ENCODE results near the gene PAX7. TPM values are rescaled to one million over a fixed set of nuclear protein-coding genes. Genes with fewer than 3 reads are reported as not detected.

PAX7 gene
- polyA plus RNA-seq, 1 of the 3 experiments (the other 2 are of a cell fraction), result not detected

- no peaks in the 10 kb centered on the region for H3K36me3 ChIP-seq (replicated peaks in 1 of 2; ENCODE audit: control insufficient read depth in 1 of 2, insufficient read depth in 2 of 2, low read length in 1 of 2)
- no peaks in the 10 kb centered on the region for H4K20me1 ChIP-seq (ENCODE audit: insufficient read depth)
- no peaks in the 10 kb centered on the region for H3K4me1 ChIP-seq (ENCODE audit: control insufficient read depth in 1 of 2, insufficient read depth in 2 of 2, low read depth in 1 of 2, low read length in 1 of 2)
- no peak overlapping the region for H3K4me2 ChIP-seq
- H3K9me2 ChIP-seq, result no peaks in the 10 kb centered on the region
- no peak overlapping the region for H3K27ac ChIP-seq (ENCODE audit: low read depth in 2 of 2, low read length in 1 of 2)
- DNase-seq, result no peak
- no peak overlapping the region for H3K4me3 ChIP-seq (ENCODE audit: low read depth in 2 of 2, low read length in 1 of 2)
- no peaks in the 10 kb centered on the region for H3K9me3 ChIP-seq
- no peaks in the 10 kb centered on the region for H3F3A ChIP-seq (replicated peaks; ENCODE audit: insufficient read depth)
- ChIA-PET CTCF (no interaction called here), POLR2A (no interaction called here)
- no peaks in the 10 kb centered on the region for H3K27me3 ChIP-seq (ENCODE audit: insufficient read depth)
- 22% methylated on average over 5 of the region's 6 CpGs for WGBS (ENCODE audit: low lambda C conversion rate)
- no peaks in the 10 kb centered on the region for H3K79me2 ChIP-seq (ENCODE audit: insufficient read depth)
- no peak overlapping the region for H3K9ac ChIP-seq
- no peak overlapping the region for H2AFZ ChIP-seq (ENCODE audit: low read depth)
- no peak for TF ChIP-seq SIN3A (IDR thresholded peaks at IDR 0.05; ENCODE audit: borderline replicate concordance, low read depth, low read length)
- TF ChIP-seq GATA2 (CRISPR knock-in tag; IDR thresholded peaks at IDR 0.05), result no peak
- TF ChIP-seq FOXJ3 (CRISPR knock-in tag; IDR thresholded peaks at IDR 0.05), result no peak
- no peak for TF ChIP-seq USF2 (IDR thresholded peaks at IDR 0.05; ENCODE audit: borderline replicate concordance, low read depth, low read length)
- no peak for TF ChIP-seq TAF1 (IDR thresholded peaks at IDR 0.05; ENCODE audit: borderline replicate concordance, low read depth, low read length)
- TF ChIP-seq EP300 (IDR thresholded peaks at IDR 0.05; ENCODE audit: borderline replicate concordance in 1 of 2, low read depth in 1 of 2, low read length in 1 of 2), result no peak
- no peak for TF ChIP-seq IRF3 (IDR thresholded peaks at IDR 0.05; ENCODE audit: low read depth, low read length)
- TF ChIP-seq CTCF (IDR thresholded peaks at IDR 0.05), result no peak
- TF ChIP-seq RAD21 (IDR thresholded peaks at IDR 0.05; ENCODE audit: low read length), result no peak
- TF ChIP-seq EZH2phosphoT487 (IDR thresholded peaks at IDR 0.05; ENCODE audit: borderline replicate concordance, low read depth), result no peak
- TF ChIP-seq RXRA (IDR thresholded peaks at IDR 0.05; ENCODE audit: borderline replicate concordance, low read depth), result no peak
- no peak for TF ChIP-seq PBX3 (IDR thresholded peaks at IDR 0.05)
- TF ChIP-seq USF1 (IDR thresholded peaks at IDR 0.05; ENCODE audit: borderline replicate concordance, low read depth), result no peak
- no peak for TF ChIP-seq TEAD4 (IDR thresholded peaks at IDR 0.05; ENCODE audit: borderline replicate concordance, insufficient read depth)
- no peak for TF ChIP-seq FOXM1 (IDR thresholded peaks at IDR 0.05; ENCODE audit: low read depth)
- TF ChIP-seq RFX5 (IDR thresholded peaks at IDR 0.05; ENCODE audit: low read length), result no peak
- no peak for TF ChIP-seq NRF1 (IDR thresholded peaks at IDR 0.05; ENCODE audit: low read depth, low read length)
- TF ChIP-seq ELF1 (IDR thresholded peaks at IDR 0.05), result no peak
- no peak for TF ChIP-seq GABPA (IDR thresholded peaks at IDR 0.05; ENCODE audit: low read depth)
Observed at GRCh38 chr1:18736958-18737357, 106.3 kb downstream of the PAX7 start.

Data from SK-N-SH (cell line).